NOMO-1 treated with DMSO at 0.1 percent for 48 hours (cell line): ENCODE results near the gene SLC35D2.

Experiments used
- DNase-seq: peaks from one replicate; lab custom pipeline; 2025; ENCODE audit not compliant: unreplicated experiment; lab: John Stamatoyannopoulos, UW

SLC35D2 gene

DNA sequence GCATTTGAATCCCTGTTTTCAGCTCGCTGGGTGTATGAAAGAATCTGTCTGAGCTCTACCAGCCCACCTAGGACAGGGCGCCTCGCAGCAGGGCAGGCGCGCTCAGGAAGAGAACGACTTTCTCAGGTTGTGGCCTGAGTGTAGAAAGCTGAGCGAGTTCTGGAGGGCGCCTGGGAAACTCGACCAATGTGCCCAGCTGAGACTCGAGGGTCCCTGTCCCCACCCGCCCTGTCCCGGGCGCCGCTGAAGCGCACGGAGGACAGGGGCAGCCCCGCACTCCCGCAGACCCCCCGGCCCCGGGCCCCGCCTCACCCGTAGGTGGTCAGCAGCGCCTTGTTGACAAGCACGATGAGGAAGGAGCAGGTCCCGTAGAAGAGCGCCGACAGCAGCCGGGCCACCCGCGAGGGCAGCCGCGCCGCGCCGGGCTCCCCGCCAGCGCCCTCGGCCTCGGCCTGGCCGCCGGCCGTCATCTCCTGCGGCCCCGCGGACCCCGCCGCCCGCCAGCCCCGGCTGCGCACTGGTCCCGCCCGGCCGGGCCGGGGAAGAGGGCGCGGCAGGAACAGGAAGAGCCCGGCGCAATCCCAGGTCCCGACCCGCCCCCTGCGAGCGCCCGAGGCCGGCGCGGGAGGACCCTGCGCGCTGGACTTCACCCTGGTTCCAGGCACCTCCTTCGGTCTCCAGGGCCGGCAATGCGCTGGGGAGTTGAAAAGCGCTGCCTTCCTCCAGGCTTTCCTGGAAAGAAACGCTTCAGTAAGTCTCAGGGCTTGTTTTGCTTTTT, at the start of gene SLC35D2:
Gene SLC35D2 (minus strand): TSS at position 547 of the 778 bp plus-strand sequence. CDS start 77 bp downstream, at position 470.
- no peak for DNase-seq

DNA sequence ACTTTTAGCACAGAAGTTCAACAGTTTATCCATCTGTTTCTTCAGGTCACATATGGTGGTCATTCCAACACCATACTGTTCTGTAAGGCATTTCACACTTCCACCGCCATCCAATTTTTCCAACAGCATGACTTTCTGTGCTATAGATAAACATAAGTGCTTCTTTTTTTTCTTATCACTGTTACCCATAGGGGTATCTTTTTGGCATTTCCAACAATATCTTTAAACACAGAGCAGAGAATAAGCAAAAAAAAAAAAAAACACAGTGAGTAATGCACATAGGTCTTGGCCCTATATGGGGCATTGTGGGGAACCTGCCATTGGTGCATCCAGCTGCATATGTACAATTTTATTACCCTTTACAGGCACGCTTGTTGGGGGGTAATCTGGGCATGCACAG, 46.9 kb upstream of the SLC35D2 start:
- no peak for DNase-seq

- no peak for DNase-seq
These were observed 46.2 kb upstream of the SLC35D2 start for GRCh38 chr9:96429732-96430131.

GRCh38 chr9:96425500-96426169, 42.1 kb upstream of the SLC35D2 start:
- DNase-seq = no peak

- DNase-seq = no peak
These were observed 40.5 kb upstream of the SLC35D2 start for GRCh38 chr9:96423985-96424336.

- no peak for DNase-seq
These were observed 39.9 kb upstream of the SLC35D2 start for GRCh38 chr9:96423322-96423984.

DNA sequence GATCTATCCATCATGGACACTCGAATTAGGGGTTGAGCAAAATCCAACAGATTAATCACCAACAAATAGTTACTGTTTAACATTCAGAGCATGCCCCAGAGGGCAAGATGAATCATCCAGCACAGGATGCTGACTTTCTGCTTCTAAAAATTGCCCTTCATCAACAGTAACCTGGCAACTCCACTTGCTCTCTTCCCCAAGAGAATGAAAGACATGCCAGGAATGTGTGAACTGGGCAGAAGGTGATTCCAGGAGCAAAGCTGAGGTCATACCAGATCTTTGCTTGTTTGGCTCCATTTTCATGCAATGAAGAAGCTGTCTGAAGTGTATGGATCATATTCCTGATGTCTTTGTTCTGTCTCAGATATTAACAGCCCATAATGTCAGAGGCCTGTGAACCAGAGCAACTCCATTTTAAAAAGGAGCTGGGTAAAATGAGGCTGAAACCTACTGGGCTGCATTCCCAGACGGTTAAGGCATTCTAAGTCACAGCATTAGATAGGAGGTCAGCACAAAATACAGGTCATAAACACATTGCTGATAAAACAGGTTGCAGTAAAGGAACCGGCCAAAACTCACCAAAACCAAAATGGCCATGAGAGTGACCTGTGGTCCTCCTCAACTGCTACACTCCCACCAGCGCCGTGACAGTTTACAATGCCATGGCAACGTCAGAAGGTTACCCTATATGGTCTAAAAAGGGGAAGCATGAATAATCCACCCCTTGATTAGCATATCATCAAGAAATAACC, 37.1 kb upstream of the SLC35D2 start:
- peak; percentile 72 for DNase-seq

GRCh38 chr9:96419691-96419969, 36.1 kb upstream of the SLC35D2 start:
- DNase-seq = no peak

GRCh38 chr9:96418920-96419690, 35.6 kb upstream of the SLC35D2 start:
- peak; percentile 73 for DNase-seq

- peak; percentile 97 for DNase-seq
These were observed 34.8 kb upstream of the SLC35D2 start, which contains the start of gene ZNF367 for GRCh38 chr9:96418083-96418919. ZNF367 (minus strand) TSS chr9:96418370; CDS start chr9:96418032, 338 bp downstream.

DNA sequence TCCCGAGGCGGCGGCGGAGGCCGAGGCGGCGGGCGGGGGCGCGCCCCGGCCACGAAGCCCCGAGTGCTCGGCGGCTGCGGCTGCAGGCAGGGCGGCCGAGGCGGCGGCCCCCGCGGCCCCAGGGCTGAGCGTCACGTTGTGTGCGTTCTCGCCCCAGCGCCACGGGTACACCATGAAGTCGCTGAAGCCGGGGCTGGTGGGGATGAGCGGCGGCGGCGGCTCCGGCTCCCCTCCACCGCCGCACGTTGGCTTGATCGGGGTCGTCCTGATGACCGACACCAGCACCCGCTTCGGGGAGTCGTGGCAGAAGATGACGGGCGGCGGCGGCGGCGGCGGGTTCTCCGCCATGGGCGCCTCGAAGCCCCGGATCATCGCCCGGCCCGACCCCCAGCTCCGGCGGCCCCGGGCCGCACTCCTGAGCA, 34.2 kb upstream of the SLC35D2 start:
- DNase-seq = no peak

DNA sequence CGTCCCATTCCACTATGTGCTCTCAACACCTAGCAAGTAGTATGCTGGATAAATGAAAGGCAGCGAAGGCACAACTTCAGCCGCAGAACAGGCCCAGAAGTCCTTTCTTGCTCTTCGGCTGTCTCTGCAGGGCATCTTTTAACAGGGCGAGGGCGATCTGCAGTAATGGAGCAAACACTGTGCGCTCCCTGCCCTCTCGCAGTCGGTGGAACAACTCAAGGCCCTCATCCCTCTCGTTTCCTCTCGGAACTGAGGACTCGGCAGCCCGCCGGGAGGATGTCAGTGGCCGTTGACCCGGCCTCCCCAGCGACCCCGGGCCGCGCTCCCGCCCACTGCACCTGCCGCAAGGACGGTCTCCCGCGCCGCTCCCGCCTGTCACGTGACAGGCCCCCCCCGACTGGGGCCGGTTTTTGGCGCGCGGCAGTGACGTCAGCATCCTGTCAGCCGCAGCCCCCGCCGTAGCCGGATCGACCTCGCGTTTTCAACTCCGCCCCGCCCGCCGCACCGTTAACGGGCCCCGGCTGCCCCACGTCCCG, 33.6 kb upstream of the SLC35D2 start:
- peak; percentile 66 for DNase-seq

DNA sequence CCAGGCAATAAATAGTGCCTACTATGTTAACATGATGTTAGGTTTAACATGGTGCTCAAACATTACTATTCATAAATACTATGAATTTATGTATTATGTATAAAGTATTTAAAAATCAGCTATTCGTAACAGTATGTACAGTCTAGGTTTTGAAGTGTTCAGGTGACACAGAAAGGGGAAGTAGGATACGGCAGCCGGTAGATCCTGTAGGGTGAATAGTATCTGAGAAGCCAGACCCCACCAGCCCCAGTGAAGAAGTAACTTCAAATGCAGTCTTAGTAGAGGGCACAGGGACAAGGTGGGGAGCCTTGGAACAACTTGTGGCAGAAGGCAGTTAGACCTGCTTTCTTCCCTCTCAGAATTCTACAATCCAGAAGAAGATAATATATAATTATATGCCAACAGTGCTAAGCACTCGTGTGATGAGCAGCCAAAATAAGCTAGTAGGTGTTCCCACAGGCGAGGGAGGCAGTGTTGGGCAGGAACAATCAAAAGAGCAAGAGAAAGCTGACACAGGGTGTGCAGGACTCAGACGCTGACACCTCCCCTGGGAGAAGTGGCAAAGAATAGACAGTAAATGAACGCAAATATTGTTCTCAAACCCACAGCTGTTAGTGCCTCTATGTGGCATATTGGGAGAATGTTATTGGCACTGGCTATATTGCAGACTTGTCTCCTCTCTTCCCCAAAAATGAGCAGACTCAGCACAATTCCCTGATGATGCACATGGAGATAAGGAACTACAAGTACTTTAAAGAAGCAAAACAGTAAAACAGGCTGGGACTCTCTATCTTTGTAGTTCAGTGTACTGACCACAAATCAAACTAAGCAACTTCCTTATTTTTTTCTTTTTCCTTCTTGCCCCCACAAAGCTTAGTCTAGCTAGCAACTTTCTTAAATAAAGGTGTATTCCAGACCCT, 30.1 kb upstream of the SLC35D2 start:
- peak; percentile 73 for DNase-seq

- no peak for DNase-seq
These were observed 28.8 kb upstream of the SLC35D2 start for GRCh38 chr9:96412174-96412913.

GRCh38 chr9:96411129-96411838, 27.8 kb upstream of the SLC35D2 start:
- DNase-seq = no peak

- DNase-seq = no peak
These were observed 25.1 kb upstream of the SLC35D2 start for GRCh38 chr9:96408409-96409280.
